Tibial nerve (tissue), 4 donors: ENCODE results near the gene OR51F1. TPM values are rescaled to one million over a fixed set of nuclear protein-coding genes. Genes with fewer than 3 reads are reported as not detected.
"Not testable (repeated sequence)": the region's sequence is repeated elsewhere in the genome, so short reads cannot be mapped to it uniquely, and the experiment has no call there.

Experiments used
- DNase-seq, 2 donors: peaks; one replicate each; pipeline ENCODE4 v3.0.0-alpha.2; 2019; ENCODE audit warnings: low spot score in 2 of 2
- H3K27ac ChIP-seq, 4 donors: fragments of 200-600 bp; sonication (generic) in 3 of 4; one replicate each; pipeline ENCODE4 v1.5.1; 2017 to 2019; ENCODE audit warnings: mild to moderate bottlenecking in 1 of 4
- H3K27me3 ChIP-seq, 2 donors: fragments of 200-600 bp; sonication (generic) in 1 of 2; one replicate each; pipeline versions ENCODE4 v1.5.1 to v1.6.0; 2017 to 2019
- H3K36me3 ChIP-seq, 3 donors: fragments of 200-600 bp; sonication (generic); one replicate each; pipeline ENCODE4 v1.5.1; 2018 to 2019
- H3K4me1 ChIP-seq, 4 donors: fragments of 200-600 bp; sonication (generic) in 3 of 4; one replicate each; pipeline ENCODE4 v1.5.1; 2017 to 2019
- H3K4me3 ChIP-seq, 4 donors: fragments of 200-600 bp; sonication (generic) in 3 of 4; one replicate each; pipeline ENCODE4 v1.5.1; 2017 to 2019; ENCODE audit warnings: mild to moderate bottlenecking in 1 of 4, moderate library complexity in 1 of 4
- H3K9me3 ChIP-seq, 4 donors: fragments of 200-600 bp; sonication (generic) in 3 of 4; one replicate each; pipeline ENCODE4 v1.5.1; 2017 to 2019
- CTCF ChIP-seq, 5 experiments: fragments of 200-600 bp in 3 of 5; fragments of 450-650 bp in 2 of 5; sonication (generic) in 3 of 5; IDR thresholded peaks; one replicate each; pipeline ENCODE4 v1.5.1; 2016 to 2019; ENCODE audit warnings: antibody characterized with exemption in 5 of 5, mild to moderate bottlenecking in 3 of 5, moderate library complexity in 2 of 5
- EP300 ChIP-seq, 2 donors: sonication (generic); formaldehyde crosslinking; IDR thresholded peaks; one replicate each; pipeline ENCODE4 v1.6.1; 2017; ENCODE audit warnings: antibody characterized with exemption in 2 of 2, mild to moderate bottlenecking in 1 of 2
- POLR2A ChIP-seq, 2 donors: fragments of 450-650 bp; IDR thresholded peaks; one replicate each; pipeline ENCODE4 v1.6.1; 2017; ENCODE audit warnings: antibody characterized with exemption in 2 of 2, mild to moderate bottlenecking in 2 of 2, moderate library complexity in 2 of 2
- WGBS, 2 donors: methylation state at CpG; one replicate each; pipeline ENCODE4 v1.1.5; 2018; 5-methylcytosine and 5-hydroxymethylcytosine counted together
- small RNA-seq: library from RNA; depleted of rRNA; stranded (forward); fragments of <200 nt; gene quantifications from one replicate; pipeline ENCODE3, GENCODE V24; 2016
- total RNA-seq, 4 donors: library from RNA; depleted of rRNA; stranded (reverse); fragments of >200 nt; gene quantifications; one replicate each; pipeline ENCODE4 v1.1.0, GENCODE V29; 2016

The OR51F1 gene
- total RNA-seq, 4 donors from 2014 or later: not detected

- Histone ChIP-seq H3K4me1 (no peaks in the 10 kb centered on the region), H3K4me3 (no peak overlapping the region), H3K27ac (no peak overlapping the region), H3K36me3 (no peaks in the 10 kb centered on the region), H3K9me3 (no peaks in the 10 kb centered on the region), H3K27me3 (no peaks in the 10 kb centered on the region)
- WGBS, 2 donors: 75% methylated on average over 2 of the region's 2 CpGs
- no peak for TF ChIP-seq CTCF (IDR thresholded peaks at IDR 0.05)
- DNase-seq: no peak
Observed at GRCh38 chr11:4763096-4763495, 6.6 kb downstream of the OR51F1 start.

GRCh38 chr11:4751201-4751600 lies 18.5 kb downstream of the OR51F1 start:
- H3K27me3 ChIP-seq: no peaks in the 10 kb centered on the region
- WGBS, 2 donors: 82 to 89% methylated on average over 1 of the region's 1 CpG
- H3K4me1 ChIP-seq: no peaks in the 10 kb centered on the region
- H3K27ac ChIP-seq: no peak overlapping the region
- H3K4me3 ChIP-seq: no peak overlapping the region
- H3K9me3 ChIP-seq: no peaks in the 10 kb centered on the region
- no peak for DNase-seq
- no peak for TF ChIP-seq POLR2A (IDR thresholded peaks at IDR 0.05)
- TF ChIP-seq CTCF (IDR thresholded peaks at IDR 0.05): no peak
- TF ChIP-seq EP300 (IDR thresholded peaks at IDR 0.05): no peak
- no peaks in the 10 kb centered on the region for H3K36me3 ChIP-seq

GRCh38 chr11:4748438-4748837 lies 21.3 kb downstream of the OR51F1 start:
- Histone ChIP-seq H3K4me1 (no peaks in the 10 kb centered on the region), H3K9me3 (no peaks in the 10 kb centered on the region), H3K4me3 (no peak overlapping the region), H3K27me3 (no peaks in the 10 kb centered on the region), H3K36me3 (no peaks in the 10 kb centered on the region), H3K27ac (no peak overlapping the region)
- no peak for DNase-seq
- WGBS, 2 donors: 70 to 81% methylated on average over 6 of the region's 6 CpGs
- TF ChIP-seq POLR2A (IDR thresholded peaks at IDR 0.05) (no peak), EP300 (IDR thresholded peaks at IDR 0.05) (no peak), CTCF (IDR thresholded peaks at IDR 0.05) (no peak)

- TF ChIP-seq POLR2A (IDR thresholded peaks at IDR 0.05): no peak
- H3K27me3 ChIP-seq: no peaks in the 10 kb centered on the region
- 79 to 85% methylated on average over 2 of the region's 2 CpGs for WGBS, 2 donors
- H3K9me3 ChIP-seq: no peaks in the 10 kb centered on the region
- no peak overlapping the region for H3K27ac ChIP-seq
- H3K36me3 ChIP-seq: no peaks in the 10 kb centered on the region
- H3K4me3 ChIP-seq: no peak overlapping the region
- no peaks in the 10 kb centered on the region for H3K4me1 ChIP-seq
- no peak for DNase-seq
Observed at GRCh38 chr11:4740735-4741134, 29.0 kb downstream of the OR51F1 start.

- no peaks in the 10 kb centered on the region for H3K9me3 ChIP-seq
- no peaks in the 10 kb centered on the region for H3K36me3 ChIP-seq
- no peak for DNase-seq
- WGBS, 2 donors: 86 to 91% methylated on average over 2 of the region's 2 CpGs
- no peaks in the 10 kb centered on the region for H3K4me1 ChIP-seq
- H3K27me3 ChIP-seq: no peaks in the 10 kb centered on the region
- no peak for TF ChIP-seq CTCF (IDR thresholded peaks at IDR 0.05)
- no peak for TF ChIP-seq POLR2A (IDR thresholded peaks at IDR 0.05)
- TF ChIP-seq EP300 (IDR thresholded peaks at IDR 0.05): no peak
- no peak overlapping the region for H3K4me3 ChIP-seq
- no peak overlapping the region for H3K27ac ChIP-seq
Observed at GRCh38 chr11:4727171-4727570, 42.6 kb downstream of the OR51F1 start.

GRCh38 chr11:4722616-4723534 lies 46.9 kb downstream of the OR51F1 start:
- not testable (repeated sequence) for H3K4me1 ChIP-seq, H3K27me3 ChIP-seq, H3K4me3 ChIP-seq, DNase-seq, H3K27ac ChIP-seq, H3K36me3 ChIP-seq, H3K9me3 ChIP-seq
- 91 to 92% methylated on average over 29 of the region's 33 CpGs for WGBS, 2 donors

Small RNA genes within 50 kb of the gene (small RNA-seq; reads per million reads assigned to genes)
- not detected for gene RF00091

Other genes with a start within 250 kb of the OR51F1 start
- not detected for gene OR52M1, start 224.7 kb downstream of the OR51F1 start, total RNA-seq
- not detected for gene OR52I2, start 188.2 kb downstream of the OR51F1 start, total RNA-seq
- not detected for gene OR52I1, start 175.9 kb downstream of the OR51F1 start, total RNA-seq
- 10 to 100 TPM in 3 of 4 donors, 1 to 10 TPM in 1; 8.1 to 14.2 (median 11.8) TPM for gene TRIM68, start 161.7 kb downstream of the OR51F1 start, total RNA-seq
- gene OR51D1, start 132.5 kb downstream of the OR51F1 start, total RNA-seq: not detected
- gene OR51E1, start 126.0 kb downstream of the OR51F1 start, total RNA-seq: under 1 TPM; 0.21 to 0.39 (median 0.26) TPM
- under 1 TPM in 2 of 4 donors, not detected in 2; 0.20 to 0.42 TPM for gene OR51E2, start 72.1 kb downstream of the OR51F1 start, total RNA-seq
- gene MMP26, start 65.2 kb downstream of the OR51F1 start, total RNA-seq: not detected
- gene OR52R1, start 34.4 kb upstream of the OR51F1 start, total RNA-seq: not detected
- not detected for gene OR51F2, start 51.4 kb upstream of the OR51F1 start, total RNA-seq
- gene OR51S1, start 79.3 kb upstream of the OR51F1 start, total RNA-seq: not detected
- gene OR51T1, start 112.0 kb upstream of the OR51F1 start, total RNA-seq: not detected
- gene OR51A7, start 133.8 kb upstream of the OR51F1 start, total RNA-seq: not detected
- gene OR51G2, start 149.4 kb upstream of the OR51F1 start, total RNA-seq: not detected
- not detected for gene OR51G1, start 154.4 kb upstream of the OR51F1 start, total RNA-seq
- not detected for gene OR51A4, start 177.7 kb upstream of the OR51F1 start, total RNA-seq
- gene OR51A2, start 185.8 kb upstream of the OR51F1 start, total RNA-seq: not detected
- not detected for gene OR51L1, start 224.9 kb upstream of the OR51F1 start, total RNA-seq